Endodermal cell (in vitro differentiated cells): Measurements from ENCODE around the gene RNF169. TPM values are rescaled to one million over a fixed set of nuclear protein-coding genes. Genes with fewer than 3 reads are reported as not detected.

ENCODE experiments used
- DNase-seq: peaks from one replicate; pipeline ENCODE4 v3.0.0-alpha.2; 2017
- H3K27ac ChIP-seq: 2 replicates; pipeline ENCODE4 v1.5.1; 2013; ENCODE audit warnings: mild to moderate bottlenecking, low read depth, low read length, moderate library complexity
- H3K27me3 ChIP-seq: 2 replicates; pipeline ENCODE4 v1.6.1; 2013; ENCODE audit warnings: mild to moderate bottlenecking, low read length, moderate library complexity; ENCODE audit not compliant: insufficient read depth, control insufficient read depth, poor library complexity, severe bottlenecking
- H3K36me3 ChIP-seq: 2 replicates; pipeline ENCODE4 v1.7.0; 2013; ENCODE audit warnings: mild to moderate bottlenecking, low read length, moderate library complexity; ENCODE audit not compliant: control insufficient read depth, insufficient read depth
- H3K4me1 ChIP-seq: one replicate; pipeline ENCODE4 v1.7.0; 2013; ENCODE audit warnings: low read length; ENCODE audit not compliant: control insufficient read depth, insufficient read depth
- H3K4me3 ChIP-seq: 2 replicates; pipeline ENCODE4 v1.5.1; 2013; ENCODE audit warnings: mild to moderate bottlenecking, low read length, moderate library complexity
- H3K9ac ChIP-seq: 2 replicates; pipeline ENCODE4 v1.6.1; 2013; ENCODE audit warnings: mild to moderate bottlenecking, low read length, moderate library complexity; ENCODE audit not compliant: poor library complexity, severe bottlenecking; ENCODE audit errors: extremely low read depth
- H3K9me3 ChIP-seq: 2 replicates; pipeline ENCODE4 v1.6.1; 2013; ENCODE audit warnings: mild to moderate bottlenecking, low read length, moderate library complexity; ENCODE audit not compliant: control insufficient read depth
- H3K27ac Mint-ChIP-seq: 2 replicates; pipeline ENCODE4 v1.8.0; 2020; ENCODE audit warnings: mixed read lengths
- H3K27me3 Mint-ChIP-seq: 2 replicates; pipeline ENCODE4 v1.8.0; 2021; ENCODE audit warnings: mild to moderate bottlenecking, mixed read lengths; ENCODE audit not compliant: insufficient read depth
- H3K36me3 Mint-ChIP-seq: 2 replicates; pipeline ENCODE4 v1.8.0; 2020; ENCODE audit warnings: low read depth, mixed read lengths
- H3K4me1 Mint-ChIP-seq: 2 replicates; pipeline ENCODE4 v1.8.0; 2020; ENCODE audit warnings: mixed read lengths
- H3K4me3 Mint-ChIP-seq: 2 replicates; pipeline ENCODE4 v1.8.0; 2020; ENCODE audit warnings: mild to moderate bottlenecking, moderate library complexity, mixed read lengths
- H3K9me3 Mint-ChIP-seq: 2 replicates; pipeline ENCODE4 v1.8.0; 2020; ENCODE audit warnings: mild to moderate bottlenecking, mixed read lengths
- WGBS, 2 experiments: methylation state at CpG; one replicate each; pipeline versions ENCODE4 v1.1.5 to v1.1.7; 2013; ENCODE audit warnings: missing lambda C conversion rate in 2 of 2, mixed read lengths in 1 of 2; ENCODE audit not compliant: insufficient coverage in 1 of 2, insufficient read length in 1 of 2; 5-methylcytosine and 5-hydroxymethylcytosine counted together
- long read RNA-seq, 4 experiments: library from polyadenylated mRNA in 2 of 4; library from RNA in 1 of 4; library from capped mRNA in 1 of 4; stranded (forward) in 3 of 4; unstranded in 1 of 4; transcript quantifications; one replicate each; pipeline ENCODE4 v2.0.0, GENCODE V29; 2020 to 2021; ENCODE audit warnings: inconsistent platforms in 1 of 4
- polyA plus RNA-seq, 2 experiments: library from polyadenylated mRNA; stranded (reverse); fragments of 50-300 nt; gene quantifications; one replicate each; pipeline ENCODE4 v1.2.3, GENCODE V29; 2013
- total RNA-seq, 2 donors: library from RNA; stranded (reverse); fragmentation: NEBNext Ultra II Directional in 1 of 2; extraction: Animal tissue kit (Norgen Biotek cat#: 25700) in 1 of 2; gene quantifications; 2 replicates in 1 of 2; 3 replicates in 1 of 2; pipeline ENCODE4 v1.2.1, GENCODE V29; 2021
- TF ChIP-seq, protein P1 (sequence below): fragments of 200-600 bp; sonication (generic); conservative IDR thresholded peaks from 2 replicates; pipeline ENCODE4 v1.5.0; 2021; ENCODE audit warnings: antibody characterized with exemption, mild to moderate bottlenecking

Gene RNF169, protein sequence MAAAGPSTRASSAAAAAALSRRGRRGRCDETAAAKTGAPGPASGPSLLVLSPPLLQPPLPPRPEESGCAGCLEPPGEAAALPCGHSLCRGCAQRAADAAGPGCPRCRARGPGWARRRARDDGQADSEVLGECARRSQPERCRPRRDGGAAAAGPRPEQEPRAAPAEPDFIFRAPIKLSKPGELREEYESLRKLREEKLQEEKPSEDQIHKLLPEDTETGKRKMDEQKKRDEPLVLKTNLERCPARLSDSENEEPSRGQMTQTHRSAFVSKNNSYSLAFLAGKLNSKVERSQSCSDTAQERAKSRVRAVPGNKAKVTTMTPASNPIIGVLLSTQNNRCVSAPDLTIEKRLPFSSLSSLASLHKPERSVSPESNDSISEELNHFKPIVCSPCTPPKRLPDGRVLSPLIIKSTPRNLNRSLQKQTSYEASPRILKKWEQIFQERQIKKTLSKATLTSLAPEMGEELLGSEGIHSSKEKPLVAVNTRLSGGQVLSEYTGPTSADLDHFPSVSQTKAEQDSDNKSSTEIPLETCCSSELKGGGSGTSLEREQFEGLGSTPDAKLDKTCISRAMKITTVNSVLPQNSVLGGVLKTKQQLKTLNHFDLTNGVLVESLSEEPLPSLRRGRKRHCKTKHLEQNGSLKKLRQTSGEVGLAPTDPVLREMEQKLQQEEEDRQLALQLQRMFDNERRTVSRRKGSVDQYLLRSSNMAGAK
- total RNA-seq, result 10 to 100 TPM; 18.3 to 23.6 TPM
- 12.1 TPM for polyA plus RNA-seq (2013, experiment 1 of 2)
- polyA plus RNA-seq (2013, experiment 2 of 2), result 13.4 TPM
- long read RNA-seq, experiment 1, partial matches to known transcripts, result 0 of 5 reads
- long read RNA-seq, experiment 1, other reads (novel, unspliced or antisense), result 5 of 5 reads
- long read RNA-seq, experiment 2, full-length matches to known transcripts, result 8 of 17 reads
- long read RNA-seq, experiment 2, partial matches to known transcripts, result 0 of 17 reads
- long read RNA-seq, experiment 2, other reads (novel, unspliced or antisense), result 9 of 17 reads
- long read RNA-seq, experiment 3, partial matches to known transcripts, result 0 of 5 reads
- long read RNA-seq, experiment 3, other reads (novel, unspliced or antisense), result 5 of 5 reads
- long read RNA-seq, experiment 4, partial matches to known transcripts, result 0 of 2 reads
- long read RNA-seq, experiment 4, other reads (novel, unspliced or antisense), result 2 of 2 reads

DNA sequence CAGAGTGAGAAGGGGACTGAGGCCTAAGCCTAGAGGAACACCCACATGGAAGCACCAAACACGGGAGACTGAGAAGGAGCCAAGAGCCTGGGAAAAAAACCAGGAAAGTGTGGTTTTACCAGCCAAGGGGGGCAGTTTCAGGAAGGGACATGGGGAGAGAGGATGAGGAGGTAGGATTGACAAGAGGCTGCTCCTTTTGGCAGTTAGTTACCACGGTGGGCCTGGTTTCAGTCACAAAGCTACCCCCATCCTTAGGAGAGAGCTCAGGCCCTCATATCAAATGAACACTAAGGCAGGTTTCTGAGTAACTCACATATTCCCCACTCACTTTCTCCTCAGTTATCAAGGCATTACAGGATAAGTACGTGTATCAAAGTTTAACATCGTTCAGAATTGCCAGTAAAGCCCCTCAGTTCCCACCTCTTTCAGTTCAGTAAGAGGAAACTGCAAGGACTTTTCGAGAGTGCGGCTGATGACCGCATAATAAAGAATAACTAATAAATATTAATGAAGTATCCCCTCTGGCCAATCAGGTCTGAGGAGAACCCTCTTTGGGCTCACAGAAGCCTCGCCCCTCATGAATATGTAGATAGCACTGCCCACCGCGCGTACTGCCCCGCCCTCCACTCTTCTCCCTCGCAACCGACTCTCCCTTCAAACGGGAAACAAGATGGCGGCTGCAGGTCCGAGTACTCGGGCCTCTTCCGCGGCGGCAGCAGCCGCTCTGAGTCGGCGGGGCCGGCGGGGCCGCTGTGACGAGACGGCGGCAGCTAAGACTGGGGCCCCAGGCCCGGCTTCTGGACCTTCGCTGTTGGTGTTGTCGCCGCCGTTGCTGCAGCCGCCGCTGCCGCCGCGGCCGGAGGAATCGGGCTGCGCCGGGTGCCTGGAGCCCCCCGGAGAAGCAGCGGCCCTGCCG is at the start of gene RNF169:
RNF169 (plus strand) TSS at position 639 of the 916 bp plus-strand sequence; CDS start at position 671, 32 bp downstream.
- H3K36me3 Mint-ChIP-seq, result peaks cover 9% of the 10 kb centered on the region
- DNase-seq, result peak; percentile 97
- peak within 1 kb of the TSS; percentile 79 for H3K9ac ChIP-seq
- peak within 1 kb of the TSS; percentile 94 for H3K4me3 ChIP-seq
- WGBS, 2 experiments, result 2 to 6% methylated on average over 14 to 46 of the region's 47 CpGs
- TF ChIP-seq, protein P1, sequence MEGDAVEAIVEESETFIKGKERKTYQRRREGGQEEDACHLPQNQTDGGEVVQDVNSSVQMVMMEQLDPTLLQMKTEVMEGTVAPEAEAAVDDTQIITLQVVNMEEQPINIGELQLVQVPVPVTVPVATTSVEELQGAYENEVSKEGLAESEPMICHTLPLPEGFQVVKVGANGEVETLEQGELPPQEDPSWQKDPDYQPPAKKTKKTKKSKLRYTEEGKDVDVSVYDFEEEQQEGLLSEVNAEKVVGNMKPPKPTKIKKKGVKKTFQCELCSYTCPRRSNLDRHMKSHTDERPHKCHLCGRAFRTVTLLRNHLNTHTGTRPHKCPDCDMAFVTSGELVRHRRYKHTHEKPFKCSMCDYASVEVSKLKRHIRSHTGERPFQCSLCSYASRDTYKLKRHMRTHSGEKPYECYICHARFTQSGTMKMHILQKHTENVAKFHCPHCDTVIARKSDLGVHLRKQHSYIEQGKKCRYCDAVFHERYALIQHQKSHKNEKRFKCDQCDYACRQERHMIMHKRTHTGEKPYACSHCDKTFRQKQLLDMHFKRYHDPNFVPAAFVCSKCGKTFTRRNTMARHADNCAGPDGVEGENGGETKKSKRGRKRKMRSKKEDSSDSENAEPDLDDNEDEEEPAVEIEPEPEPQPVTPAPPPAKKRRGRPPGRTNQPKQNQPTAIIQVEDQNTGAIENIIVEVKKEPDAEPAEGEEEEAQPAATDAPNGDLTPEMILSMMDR, result no peak
- H3K27me3 Mint-ChIP-seq, result no peaks in the 10 kb centered on the region
- H3K4me1 ChIP-seq, result peaks cover 7% of the 10 kb centered on the region
- no peaks in the 10 kb centered on the region for H3K36me3 ChIP-seq
- H3K27ac ChIP-seq, result peak within 1 kb of the TSS; percentile 68
- peaks cover 30% of the 10 kb centered on the region for H3K4me1 Mint-ChIP-seq
- no peaks in the 10 kb centered on the region for H3K9me3 ChIP-seq
- H3K4me3 Mint-ChIP-seq, result peak within 1 kb of the TSS; percentile 79
- H3K9me3 Mint-ChIP-seq, result peaks cover 1% of the 10 kb centered on the region
- H3K27me3 ChIP-seq, result no peaks in the 10 kb centered on the region
- H3K27ac Mint-ChIP-seq, result peak within 1 kb of the TSS; percentile 77

DNA sequence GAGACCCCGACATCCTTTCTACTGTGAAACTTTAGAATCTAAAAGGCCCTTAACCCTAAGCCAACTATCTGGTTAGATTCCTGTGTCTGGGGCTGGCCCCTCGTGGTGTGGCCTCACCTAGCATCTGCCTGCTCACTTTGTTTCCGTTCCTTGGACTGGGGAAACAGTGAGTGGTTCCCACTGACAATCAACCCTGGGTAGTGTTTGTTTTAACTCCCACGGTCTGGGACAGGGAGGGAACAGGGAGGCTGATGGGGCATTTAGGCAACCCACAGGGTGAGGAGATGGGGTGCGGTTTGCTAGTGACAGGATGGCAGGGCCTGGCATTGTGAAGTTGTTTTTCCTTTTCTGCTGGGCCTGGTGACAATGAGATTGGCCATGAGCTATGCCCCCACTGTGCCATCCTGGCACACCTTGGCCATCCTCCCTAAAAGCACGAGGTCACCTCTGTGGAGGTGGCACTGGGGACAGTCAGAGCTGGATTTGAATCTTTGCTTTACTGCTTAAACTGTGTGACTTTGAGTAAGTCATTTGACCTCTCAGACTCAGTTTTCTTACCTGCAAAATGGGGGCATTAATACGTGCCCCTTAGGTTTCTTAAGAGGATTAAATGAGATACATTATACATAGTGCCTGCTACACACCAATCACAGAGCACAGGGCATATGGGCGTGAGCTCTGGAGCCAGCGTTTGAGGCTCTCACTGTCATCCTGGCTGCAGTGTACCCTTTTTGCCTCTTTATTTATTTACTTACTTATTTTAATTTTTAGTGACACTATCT is 48.8 kb upstream of the RNF169 start:
- no peak overlapping the region for H3K9ac ChIP-seq
- Mint-ChIP-seq H3K27me3 (peaks cover 3% of the 10 kb centered on the region), H3K36me3 (no peaks in the 10 kb centered on the region), H3K27ac (no peak overlapping the region), H3K9me3 (no peaks in the 10 kb centered on the region), H3K4me3 (no peak overlapping the region), H3K4me1 (peaks cover 10% of the 10 kb centered on the region)
- no peaks in the 10 kb centered on the region for H3K27me3 ChIP-seq
- H3K27ac ChIP-seq, result no peak overlapping the region
- no peak overlapping the region for H3K4me3 ChIP-seq
- TF ChIP-seq, protein P1, result no peak
- 87 to 97% methylated on average over 7 to 9 of the region's 9 CpGs for WGBS, 2 experiments
- H3K4me1 ChIP-seq, result peaks cover 5% of the 10 kb centered on the region
- no peaks in the 10 kb centered on the region for H3K36me3 ChIP-seq
- H3K9me3 ChIP-seq, result no peaks in the 10 kb centered on the region
- no peak for DNase-seq
